ENCODE results near the gene SEMA3B. TPM values are rescaled to one million over a fixed set of nuclear protein-coding genes. Genes with fewer than 3 reads are reported as not detected.

Gene SEMA3B
- total RNA-seq, 2 donors from 2014 or later: 8.7 to 32.0 TPM

GRCh38 chr3:50314816-50315215 lies 45.9 kb downstream of the SEMA3B start:
- TF ChIP-seq POLR2A (IDR thresholded peaks at IDR 0.05) (no peak), POLR2AphosphoS5 (IDR thresholded peaks at IDR 0.05) (no peak), CTCF (IDR thresholded peaks at IDR 0.05) (no peak)
- H3K36me3 ChIP-seq: no peaks in the 10 kb centered on the region
- peaks cover 19% of the 10 kb centered on the region for H3K4me1 ChIP-seq (replicated peaks)
- H3K4me3 ChIP-seq: no peak overlapping the region
- intact Hi-C loops (cut with DNase I): no loop called here
- H3K27ac ChIP-seq: peak overlapping the region in 1 of 2 donors; percentile 18
- DNase-seq (ENCODE audit: low spot score): no peak
- 100% methylated on average over 4 of the region's 4 CpGs for WGBS
- no peaks in the 10 kb centered on the region for H3K27me3 ChIP-seq (replicated peaks; ENCODE audit: insufficient read depth)
- no peaks in the 10 kb centered on the region for H3K9me3 ChIP-seq

GRCh38 chr3:50316657-50317242 lies 47.8 kb downstream of the SEMA3B start:
- no peaks in the 10 kb centered on the region for H3K36me3 ChIP-seq
- TF ChIP-seq CTCF (IDR thresholded peaks at IDR 0.05) (no peak), POLR2A (IDR thresholded peaks at IDR 0.05) (peak; percentile 86), POLR2AphosphoS5 (IDR thresholded peaks at IDR 0.05) (peak; percentile 92)
- no peak overlapping the region for H3K4me3 ChIP-seq
- H3K9me3 ChIP-seq: no peaks in the 10 kb centered on the region
- H3K27ac ChIP-seq: peak overlapping the region; percentile 90 to 91
- H3K27me3 ChIP-seq (replicated peaks; ENCODE audit: insufficient read depth): no peaks in the 10 kb centered on the region
- 16% methylated on average over 9 of the region's 9 CpGs for WGBS
- intact Hi-C loops (cut with DNase I): no loop called here
- H3K4me1 ChIP-seq (replicated peaks): peaks cover 27% of the 10 kb centered on the region
- DNase-seq (ENCODE audit: low spot score): peak; percentile 92

DNA sequence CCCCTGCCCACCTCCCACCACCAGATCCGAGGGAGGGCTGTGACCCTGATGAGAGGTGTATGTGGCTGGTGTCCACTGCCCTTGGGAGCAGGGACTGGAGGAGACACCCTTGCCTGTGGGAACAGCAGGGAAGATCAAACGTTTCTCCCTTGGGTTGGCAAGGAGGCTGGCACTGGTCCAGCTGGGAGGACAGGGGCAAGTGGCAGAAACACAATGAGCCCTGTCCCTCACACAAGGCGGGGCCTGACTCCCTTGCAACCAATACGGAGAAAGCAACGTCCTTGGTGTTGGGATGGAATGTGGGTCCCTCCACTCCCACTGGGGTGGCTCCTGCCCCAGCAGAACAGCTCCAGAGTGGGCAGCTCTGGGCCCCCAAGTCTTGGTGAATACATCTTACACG lies 48.4 kb downstream of the SEMA3B start:
- TF ChIP-seq CTCF (IDR thresholded peaks at IDR 0.05): no peak
- TF ChIP-seq POLR2AphosphoS5 (IDR thresholded peaks at IDR 0.05): no peak
- TF ChIP-seq POLR2A (IDR thresholded peaks at IDR 0.05): no peak
- no peaks in the 10 kb centered on the region for H3K9me3 ChIP-seq
- H3K27me3 ChIP-seq (replicated peaks; ENCODE audit: insufficient read depth): no peaks in the 10 kb centered on the region
- H3K4me1 ChIP-seq (replicated peaks): peaks cover 27% of the 10 kb centered on the region
- DNase-seq (ENCODE audit: low spot score): no peak
- WGBS: 34% methylated on average over 6 of the region's 6 CpGs
- H3K4me3 ChIP-seq: no peak overlapping the region
- no peaks in the 10 kb centered on the region for H3K36me3 ChIP-seq
- H3K27ac ChIP-seq: peak overlapping the region; percentile 90 to 91
- intact Hi-C loops (cut with DNase I): no loop called here

- peak overlapping the region; percentile 90 to 91 for H3K27ac ChIP-seq
Observed at GRCh38 chr3:50318163-50318562, 49.2 kb downstream of the SEMA3B start.

More at GRCh38 chr3:50318163-50318562, 49.2 kb downstream of the SEMA3B start:
- Histone ChIP-seq H3K9me3 (no peaks in the 10 kb centered on the region), H3K4me3 (no peak overlapping the region), H3K4me1 (replicated peaks) (peaks cover 27% of the 10 kb centered on the region), H3K36me3 (no peaks in the 10 kb centered on the region), H3K27me3 (replicated peaks; ENCODE audit: insufficient read depth) (no peaks in the 10 kb centered on the region)
- 84% methylated on average over 9 of the region's 11 CpGs for WGBS
- no peak for TF ChIP-seq POLR2AphosphoS5 (IDR thresholded peaks at IDR 0.05)
- no peak for TF ChIP-seq POLR2A (IDR thresholded peaks at IDR 0.05)
- no peak for TF ChIP-seq CTCF (IDR thresholded peaks at IDR 0.05)
- intact Hi-C loops (cut with DNase I): no loop called here
- no peak for DNase-seq (ENCODE audit: low spot score)

Measured in prostate gland (tissue), 2 donors.